NCI-H1436 treated with DMSO at 0.1 percent for 48 hours (cell line): ENCODE measurements around the gene PLCG2.
"Not testable (repeated sequence)": the region's sequence is repeated elsewhere in the genome, so short reads cannot be mapped to it uniquely, and the experiment has no call there.

Source experiments
- DNase-seq: peaks from one replicate; lab custom pipeline; 2025; lab: John Stamatoyannopoulos, UW

Gene PLCG2

DNA sequence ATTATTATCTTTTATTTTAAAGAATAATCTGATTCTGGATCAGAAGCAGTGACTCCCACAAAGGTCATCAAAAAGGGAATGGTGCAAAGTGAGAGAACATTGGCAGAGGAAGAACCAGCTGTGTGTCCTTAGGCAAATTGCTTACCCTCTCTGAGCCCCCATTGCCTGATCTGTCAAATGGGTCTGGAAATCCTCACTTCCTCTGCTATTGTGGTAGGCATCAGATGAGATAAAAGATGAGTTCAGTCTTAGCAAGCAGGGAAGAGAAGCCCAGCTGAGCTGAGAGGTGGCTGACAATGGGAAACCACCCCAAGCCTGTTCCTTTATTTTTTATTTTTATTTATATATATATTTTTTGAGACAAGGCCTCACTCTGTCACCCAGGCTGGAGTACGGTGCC lies 24.2 kb upstream of the PLCG2 start:
- DNase-seq, result no peak

DNA sequence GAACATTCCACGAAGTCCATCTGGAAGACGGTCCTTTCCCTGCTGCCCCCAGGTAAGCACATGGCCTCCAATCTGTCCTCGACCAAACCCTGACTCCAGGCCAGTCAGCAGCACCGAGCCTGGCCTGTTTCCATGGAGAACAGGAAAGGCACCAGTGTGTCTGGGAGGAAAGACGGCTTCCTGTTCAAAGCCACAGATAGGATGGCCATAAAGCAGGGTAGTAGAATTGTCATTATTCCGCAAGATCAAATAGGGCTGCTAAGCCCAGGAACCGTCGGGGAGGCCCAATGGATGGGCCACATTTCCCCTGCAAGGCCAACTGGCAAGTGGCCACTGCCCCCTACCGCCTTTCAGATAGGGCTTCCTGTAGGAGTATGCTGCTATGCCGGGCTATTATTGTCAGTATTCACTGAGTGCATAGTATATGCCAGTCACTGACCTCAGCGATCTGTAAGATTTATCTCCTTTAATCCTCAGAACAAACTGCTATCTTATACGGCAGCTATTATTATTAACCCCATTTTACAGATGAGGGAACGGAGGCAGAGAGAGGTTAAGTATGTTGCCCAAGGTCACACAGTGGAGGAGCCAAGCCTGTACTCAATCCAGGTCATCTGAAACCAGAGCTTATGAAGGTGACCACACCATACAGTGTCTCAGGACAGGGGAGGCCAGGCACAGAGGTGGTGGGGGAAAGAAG lies 23.0 kb upstream of the PLCG2 start:
- DNase-seq, result no peak

DNA sequence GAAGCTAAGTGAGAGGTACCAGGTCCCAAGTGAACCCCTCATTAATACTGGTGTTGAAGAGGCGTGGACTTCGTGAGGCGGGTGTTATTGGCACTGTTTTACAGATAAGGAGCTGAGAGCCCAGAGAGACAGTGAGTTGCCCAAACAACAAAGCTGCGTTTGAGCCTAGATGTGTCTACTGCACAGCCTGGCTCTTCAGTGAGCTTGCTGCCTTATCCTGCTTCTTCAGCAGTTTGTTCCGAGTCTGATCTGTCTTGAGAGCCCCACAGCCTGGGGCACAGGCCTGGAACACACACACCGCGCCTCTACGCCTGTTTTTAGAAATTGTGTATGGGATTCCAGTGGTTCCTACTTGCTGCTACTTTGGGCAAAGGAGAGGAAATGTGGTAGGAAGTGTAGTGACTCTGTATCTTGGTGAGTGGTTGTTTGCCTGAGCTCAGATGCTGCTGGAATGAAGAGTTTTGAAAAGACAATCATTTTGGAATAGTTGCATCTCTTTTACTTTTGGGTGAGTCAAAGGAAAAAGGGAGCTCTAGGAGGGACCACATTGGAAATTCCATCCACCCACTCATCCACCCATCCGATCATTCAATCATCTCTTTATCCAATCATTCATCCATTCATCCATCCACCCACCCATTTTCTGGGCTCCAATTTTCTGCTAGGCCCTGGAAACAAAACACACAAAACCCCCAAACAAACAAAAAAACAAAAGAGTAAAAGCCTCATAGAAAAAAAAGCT lies 22.3 kb upstream of the PLCG2 start:
- no peak for DNase-seq

DNA sequence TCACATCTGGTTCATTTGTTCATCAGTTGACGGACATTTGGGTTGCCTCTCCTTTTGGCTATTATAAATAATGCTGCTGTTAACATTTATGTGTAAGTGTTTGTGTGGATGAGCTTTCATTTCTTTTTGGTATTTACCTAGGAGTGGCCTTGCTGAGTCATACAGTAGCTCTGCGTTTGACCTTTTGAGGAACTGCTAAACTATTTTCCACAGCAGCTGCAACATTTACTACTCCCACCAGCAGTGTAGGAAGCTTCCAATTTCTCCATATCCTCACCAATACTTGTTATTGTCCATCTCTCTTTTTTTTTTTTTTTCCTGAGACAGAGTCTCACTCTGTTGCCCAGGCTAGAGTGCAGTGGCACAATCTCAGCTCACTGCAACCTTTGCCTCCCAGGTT lies 20.7 kb upstream of the PLCG2 start:
- DNase-seq, result no peak

DNA sequence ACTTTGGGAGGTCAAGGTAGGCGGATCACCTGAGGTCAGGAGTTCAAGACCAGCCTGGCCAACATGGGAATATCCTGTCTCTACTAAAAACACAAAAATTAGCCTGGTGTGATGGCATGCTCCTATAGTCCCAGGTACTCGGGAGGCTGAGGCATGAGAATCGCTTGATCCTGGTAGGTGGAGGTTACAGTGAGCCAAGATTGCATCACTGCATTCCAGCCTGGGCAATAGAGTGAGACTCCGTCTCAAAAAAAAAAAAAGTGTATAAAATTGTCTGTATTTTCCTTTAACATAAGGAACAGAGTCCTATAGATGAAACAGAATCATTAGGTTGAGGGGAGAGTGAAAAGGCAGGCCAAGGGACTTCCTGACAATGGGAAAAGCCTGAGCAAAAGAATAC lies 16.8 kb upstream of the PLCG2 start:
- not testable (repeated sequence) for DNase-seq

DNA sequence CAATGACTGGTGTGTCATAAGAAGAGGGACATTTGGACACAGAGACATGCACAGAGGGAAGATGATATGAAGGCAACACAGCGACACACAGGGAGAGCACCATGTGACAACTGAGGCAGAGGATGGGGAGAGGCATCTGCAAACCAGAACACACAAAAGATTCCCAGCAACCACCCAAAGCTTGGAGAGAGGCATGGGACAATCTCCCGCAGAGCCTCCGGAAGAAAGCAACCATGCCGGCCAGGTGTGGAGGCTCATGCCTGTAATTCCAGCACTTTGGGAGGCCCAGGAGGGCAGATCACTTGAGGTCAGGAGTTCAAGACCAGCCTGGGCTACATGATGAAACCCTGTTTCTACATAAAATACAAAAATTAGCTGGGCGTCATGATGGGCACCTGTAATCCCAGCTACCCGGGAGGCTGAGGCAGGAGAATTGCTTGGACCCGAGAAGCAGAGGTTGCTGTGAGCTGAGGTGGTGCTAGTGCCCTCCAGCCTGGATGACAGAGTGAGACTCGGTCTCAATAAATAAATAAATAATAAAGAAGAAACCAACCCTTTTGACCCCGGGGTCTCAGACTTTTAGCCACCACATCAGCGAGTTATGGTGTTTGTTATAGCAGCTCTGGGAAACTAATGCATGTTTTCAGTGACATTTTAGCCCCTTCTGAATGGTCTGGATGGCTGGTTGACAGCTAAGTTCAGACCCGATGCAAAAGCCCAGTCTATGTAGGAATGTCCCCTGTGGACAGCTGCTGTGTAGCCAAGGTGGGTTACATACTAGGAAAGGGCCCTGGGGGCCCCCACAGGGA lies 13.8 kb upstream of the PLCG2 start:
- no peak for DNase-seq

DNA sequence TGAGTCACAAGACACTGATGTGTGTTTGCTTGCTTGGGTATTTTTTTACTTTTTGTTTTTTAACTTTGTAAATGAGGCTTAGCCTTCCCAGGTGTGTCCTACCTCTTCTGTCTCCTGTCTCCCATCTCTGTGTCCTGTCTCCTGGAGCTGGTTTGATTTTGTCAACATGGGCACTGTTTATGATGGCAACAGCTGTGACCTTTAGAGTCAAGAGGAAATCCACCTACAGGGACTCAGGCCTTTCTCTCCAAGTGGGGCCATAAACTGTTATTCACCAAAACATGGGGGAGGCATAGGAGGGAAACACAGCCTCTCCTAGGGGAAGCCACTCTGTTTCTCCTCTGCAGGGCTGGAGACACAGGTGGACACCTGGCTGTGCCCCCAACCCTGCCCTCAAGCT lies 13.1 kb upstream of the PLCG2 start:
- no peak for DNase-seq

DNA sequence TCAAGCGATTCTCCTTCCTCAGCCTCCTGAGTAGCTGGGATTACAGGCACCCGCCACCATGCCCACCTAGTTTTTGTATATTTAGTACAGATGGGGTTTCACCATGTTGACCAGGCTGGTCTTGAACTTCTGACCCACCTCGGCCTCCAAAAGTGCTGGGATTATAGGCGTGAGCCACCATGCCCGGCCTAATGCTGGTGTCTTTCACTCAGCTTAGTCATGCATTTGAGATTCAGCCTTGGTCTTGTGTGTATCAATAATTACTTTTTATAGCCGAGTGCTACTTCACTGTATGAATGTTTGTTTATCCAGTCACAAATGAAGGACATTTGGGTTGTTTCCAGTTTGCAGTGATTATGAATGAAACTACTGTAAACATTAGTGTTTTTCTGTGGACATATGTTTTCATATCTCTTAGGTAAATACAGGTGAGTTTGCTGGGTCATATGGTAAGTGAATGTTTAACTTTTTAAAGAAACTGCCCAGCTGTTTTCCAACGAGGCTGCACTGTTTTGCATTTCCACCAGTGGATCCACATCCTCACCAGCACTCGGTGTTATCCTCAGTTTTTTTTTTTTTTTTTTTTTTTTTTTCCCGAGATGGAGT lies 11.0 kb upstream of the PLCG2 start:
- DNase-seq, result no peak

DNA sequence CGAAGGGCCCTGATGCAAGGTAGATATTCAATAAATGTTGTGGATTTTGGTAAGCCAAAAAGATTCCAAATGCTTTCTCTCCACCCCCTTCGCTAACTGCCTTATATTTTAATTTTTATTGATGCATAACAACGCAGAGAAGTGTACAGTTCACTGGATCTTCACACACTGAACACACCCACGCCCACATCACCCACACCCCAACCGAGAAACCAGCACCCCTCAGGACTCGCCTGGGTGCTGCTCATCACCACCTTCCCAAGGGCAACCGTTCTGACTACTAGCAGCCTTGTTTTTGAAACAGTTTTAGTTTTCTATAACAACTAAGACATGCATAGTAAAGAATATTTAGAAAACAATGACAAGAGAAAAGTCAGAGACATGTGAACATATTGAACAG lies 9.1 kb upstream of the PLCG2 start:
- no peak for DNase-seq

DNA sequence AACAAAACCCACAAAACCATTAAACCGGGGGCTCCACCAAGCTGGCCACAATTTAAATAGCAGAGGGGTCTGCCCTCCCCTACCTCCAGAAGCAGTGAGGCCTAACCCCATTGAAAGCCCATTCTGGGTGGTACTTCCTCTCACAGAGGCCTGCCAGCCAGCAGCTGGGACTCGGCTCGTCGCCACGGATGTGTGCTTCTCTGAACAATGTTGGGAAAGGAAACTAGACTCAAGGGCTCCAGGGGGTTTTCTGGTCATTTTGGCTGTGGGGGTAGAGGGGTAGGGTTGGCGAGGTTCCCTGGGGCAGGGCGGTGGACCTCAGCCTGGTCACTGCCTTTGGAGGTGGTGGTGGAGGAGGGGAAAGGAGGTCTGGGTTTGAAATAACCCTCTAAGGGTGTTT lies 4.7 kb upstream of the PLCG2 start:
- DNase-seq, result no peak

DNA sequence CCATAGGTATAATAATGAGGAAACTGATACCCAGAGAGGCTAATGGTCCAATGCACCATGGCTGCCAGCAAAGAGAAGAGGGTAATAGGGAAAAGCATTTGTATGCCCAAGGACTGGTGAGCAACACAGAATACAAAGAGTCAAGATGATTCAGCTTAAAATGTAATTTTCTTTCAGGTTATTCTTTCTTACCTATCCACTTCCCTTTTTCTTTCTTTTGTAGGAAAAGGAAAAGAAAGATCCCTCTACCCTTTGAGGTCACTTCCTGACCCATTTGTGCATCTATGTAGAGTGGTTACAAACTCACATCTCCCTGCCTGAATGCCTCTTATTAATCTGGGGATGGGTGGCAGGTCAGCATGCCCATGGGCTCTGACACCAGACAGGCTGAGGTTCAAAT lies 3.5 kb upstream of the PLCG2 start:
- no peak for DNase-seq

DNA sequence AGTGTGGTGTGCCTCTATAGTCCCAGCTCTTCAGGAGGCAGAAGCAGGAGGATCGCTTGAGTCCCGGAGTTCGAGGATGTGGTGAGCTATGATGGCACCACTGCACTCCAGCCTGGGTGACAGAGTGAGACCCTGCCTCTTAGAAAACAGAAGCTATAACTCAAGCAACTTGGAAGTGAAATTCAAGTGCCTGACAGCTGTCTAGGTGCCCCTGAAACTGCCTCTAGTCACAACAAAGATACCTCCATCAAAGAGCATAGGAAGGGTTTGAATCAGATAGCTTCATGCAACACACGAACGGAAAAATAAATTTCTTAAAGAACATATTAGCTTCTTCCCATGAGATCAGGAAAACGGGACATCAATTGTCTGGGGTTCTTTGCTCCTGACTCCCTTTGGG lies 860 bp upstream of the PLCG2 start:
- DNase-seq, result no peak

DNA sequence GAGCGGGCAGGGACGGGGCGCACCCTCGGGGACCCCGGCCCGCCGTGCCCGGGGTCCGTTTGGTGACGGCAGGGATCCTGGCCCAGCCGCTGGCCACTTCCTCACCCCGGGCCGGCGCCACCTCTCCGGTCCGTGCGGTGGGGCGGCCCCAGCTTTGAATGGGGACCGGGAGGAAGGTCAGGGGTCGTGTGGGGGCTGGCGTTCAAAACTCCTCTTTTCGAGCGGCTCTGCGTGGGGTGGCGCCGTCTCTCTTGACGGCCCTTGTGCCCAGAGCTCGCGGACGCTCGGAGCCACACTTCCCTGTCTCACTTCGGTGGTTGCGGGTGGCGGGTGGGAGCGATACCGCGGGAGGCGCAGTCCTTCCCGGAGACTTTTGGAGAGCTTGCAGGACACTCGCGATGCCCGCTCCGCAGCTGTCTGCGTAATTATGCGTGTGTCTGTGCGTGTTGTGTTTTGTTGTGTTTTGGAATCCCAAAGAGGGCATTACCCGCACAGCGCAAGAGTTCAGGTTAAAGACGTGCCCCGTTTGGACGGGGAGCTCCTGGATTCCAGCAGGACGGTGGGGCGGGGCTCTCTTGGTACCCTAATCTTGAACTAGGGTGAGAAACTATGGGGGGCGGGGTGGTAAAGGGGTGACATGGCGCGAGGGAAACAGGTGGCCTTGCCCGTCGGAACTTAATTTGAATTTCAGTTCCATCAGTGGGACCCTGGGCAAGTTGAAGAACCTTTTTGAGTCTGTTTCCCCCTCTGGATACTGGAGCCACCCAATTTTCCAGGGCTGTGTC lies 637 bp downstream of the PLCG2 start:
- no peak for DNase-seq

DNA sequence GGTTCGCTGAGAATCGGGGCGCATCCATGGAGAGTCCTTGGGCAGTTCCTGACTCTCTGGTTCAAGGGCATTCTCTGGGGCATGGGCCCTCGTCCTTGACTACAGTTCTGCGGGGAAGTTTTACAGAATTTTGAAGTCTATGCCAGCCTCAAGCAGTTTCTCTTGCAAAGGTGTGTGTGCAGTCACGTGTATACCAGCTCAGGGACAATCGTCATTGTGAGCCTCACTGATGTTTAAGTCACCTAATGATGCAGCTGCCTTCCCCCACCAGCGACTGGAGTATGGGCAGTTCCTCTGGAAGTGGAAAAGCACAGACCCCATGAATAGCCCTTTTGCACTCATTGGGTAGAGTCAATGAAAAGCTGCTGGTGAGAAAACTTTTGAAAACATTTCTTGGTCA lies 1.3 kb downstream of the PLCG2 start:
- no peak for DNase-seq

DNA sequence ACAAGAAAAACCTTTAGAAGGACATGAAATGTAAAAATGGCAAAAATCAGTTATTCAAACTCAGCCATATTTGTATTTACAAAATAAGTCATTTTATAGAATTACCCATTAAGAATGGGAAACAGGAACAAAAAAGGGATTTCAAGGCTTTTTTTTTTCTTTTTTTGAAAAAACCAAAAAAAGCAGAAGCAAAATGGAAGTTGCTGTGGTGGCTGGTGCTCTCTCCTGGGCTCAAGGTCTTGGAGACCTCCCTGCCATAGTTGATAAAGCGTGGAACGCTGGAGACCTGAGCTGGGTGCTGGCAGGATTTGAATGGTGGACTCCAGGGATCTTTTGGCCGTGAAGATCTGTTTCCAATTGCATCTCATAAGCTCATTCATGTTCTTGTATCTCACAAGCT lies 3.1 kb downstream of the PLCG2 start:
- DNase-seq, result no peak

DNA sequence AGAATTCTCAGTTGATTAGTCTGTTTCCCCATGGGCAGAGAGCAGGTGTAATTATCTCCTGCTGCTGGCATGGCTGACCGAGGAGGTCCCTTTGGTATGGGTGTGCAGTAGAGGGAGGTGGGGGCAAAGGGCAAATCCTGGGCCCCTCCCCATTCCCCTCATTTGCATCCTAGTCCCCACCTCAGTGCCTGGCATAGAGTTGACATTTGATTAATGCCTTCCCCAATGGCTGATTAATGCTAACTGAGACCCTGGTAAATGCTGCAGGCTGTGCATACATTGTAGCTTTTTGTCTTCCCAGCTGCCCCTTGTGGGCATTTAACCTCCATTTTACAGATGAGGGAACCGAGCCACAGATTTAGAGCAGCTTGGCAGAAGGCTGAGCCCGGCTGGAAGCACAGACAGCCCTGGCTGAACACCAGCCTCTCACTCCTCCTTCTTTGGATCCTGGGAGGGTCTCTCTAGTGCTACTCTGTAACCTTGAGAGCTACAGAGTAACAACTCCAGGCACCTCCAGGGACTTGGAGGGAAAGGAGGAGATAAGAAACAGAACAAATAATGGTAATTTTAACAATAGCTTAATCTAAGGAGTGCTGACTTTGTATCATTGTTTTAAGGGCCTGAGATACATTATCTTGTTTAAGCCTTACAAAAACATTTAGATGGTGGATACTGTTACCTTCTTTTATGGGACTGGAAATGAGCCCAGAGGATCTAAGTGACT lies 5.1 kb downstream of the PLCG2 start:
- peak; percentile 35 for DNase-seq

DNA sequence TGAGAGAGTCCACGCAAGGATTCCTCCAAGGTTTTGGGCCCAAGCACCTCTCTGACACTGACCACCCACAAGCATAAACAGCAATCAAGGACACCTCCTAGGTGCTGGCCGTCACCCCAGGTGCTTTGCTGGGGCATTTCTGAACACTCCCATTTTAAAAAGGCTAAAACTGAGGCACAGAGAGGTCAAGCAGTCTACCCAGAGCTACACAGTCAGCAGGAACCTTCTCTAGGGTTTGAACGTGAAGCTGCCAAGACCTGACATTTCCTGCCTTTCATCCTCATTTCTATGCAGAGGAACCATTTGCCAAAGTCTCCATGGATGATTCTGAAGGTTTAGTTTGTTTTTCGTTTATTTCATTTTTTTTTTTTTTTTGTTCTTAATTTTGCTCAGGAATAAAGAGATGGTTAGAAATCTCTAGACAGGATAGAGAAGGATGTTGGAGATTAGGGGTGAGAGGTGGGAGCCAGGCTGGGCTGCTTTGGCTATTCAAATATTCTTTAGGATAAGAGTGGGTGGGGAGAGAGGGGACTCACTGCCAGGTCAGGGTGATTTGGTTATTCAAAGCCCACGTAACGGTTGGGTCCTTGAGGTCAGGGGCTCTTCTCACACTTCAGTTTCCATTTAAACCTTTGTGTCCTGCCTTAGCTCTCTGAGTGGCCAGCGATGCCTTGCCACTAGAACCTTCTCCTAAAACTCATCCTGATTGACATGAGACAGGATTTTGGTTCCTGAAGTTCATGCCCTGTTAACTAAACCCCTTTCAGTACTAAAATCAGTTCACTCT lies 6.2 kb downstream of the PLCG2 start:
- no peak for DNase-seq

DNA sequence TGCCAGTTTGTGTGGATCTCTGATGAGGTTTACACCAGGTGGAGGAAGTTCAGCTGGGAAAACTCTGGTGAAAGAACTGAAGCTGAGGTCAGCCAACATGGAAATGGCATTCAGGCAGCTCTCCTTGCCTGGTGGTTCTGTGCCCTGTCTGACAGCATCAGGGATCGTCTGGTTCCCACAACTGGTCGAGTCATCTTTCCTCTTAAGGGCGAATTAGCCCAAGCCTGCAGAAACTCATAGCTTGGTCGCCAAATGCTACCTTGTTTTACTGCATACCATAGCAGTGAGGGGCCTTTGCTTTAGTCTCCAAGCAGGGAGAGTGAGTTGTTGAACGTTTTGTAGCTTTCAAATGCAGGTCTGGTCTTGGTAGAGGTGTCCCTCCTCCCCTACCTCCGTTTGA lies 7.2 kb downstream of the PLCG2 start:
- no peak for DNase-seq

DNA sequence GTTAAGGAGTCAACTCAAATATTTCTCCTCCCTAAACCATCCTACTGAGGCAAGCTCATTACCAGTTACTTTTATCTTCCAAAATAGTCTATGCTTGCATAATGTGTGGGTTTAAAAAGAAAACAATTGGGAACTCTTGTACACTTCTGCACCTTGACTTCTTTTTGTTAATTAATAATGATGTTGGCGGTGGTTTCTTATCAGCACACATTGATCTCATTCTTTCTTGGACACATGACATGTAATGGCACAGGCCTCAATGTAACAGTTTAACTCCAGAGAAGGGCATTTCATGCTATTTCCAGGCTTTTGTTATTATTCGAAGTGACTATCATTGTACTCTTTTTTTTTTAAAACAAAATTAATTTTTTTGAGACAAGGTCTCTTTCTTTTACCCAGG lies 7.8 kb downstream of the PLCG2 start:
- no peak for DNase-seq

DNA sequence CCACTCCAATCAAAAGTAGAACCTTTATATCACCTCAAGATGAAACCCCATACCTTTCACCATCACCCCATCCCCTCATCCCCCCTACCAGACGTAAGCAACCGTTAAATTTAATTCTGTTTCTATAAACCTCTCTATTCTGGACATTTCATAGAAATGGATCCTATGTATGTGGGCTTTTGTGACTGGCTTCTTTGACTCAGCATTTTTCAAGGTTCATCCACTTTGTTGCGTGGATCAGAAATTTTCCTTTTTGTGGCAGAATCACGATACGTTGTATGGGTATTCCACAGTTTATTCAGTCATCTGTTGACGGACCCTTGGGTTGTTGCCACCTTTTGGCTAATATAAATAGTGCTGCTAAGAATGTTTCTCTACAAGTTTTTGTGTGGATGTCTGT lies 8.6 kb downstream of the PLCG2 start:
- DNase-seq, result no peak
